A549 (cell line): ENCODE data around the gene PDE7B. TPM values are rescaled to one million over a fixed set of nuclear protein-coding genes. Genes with fewer than 3 reads are reported as not detected.

Source experiments
- ATAC-seq, 2 experiments: fragments of 200-7000 bp in 1 of 2; fragments of >200 bp in 1 of 2; cut with Nextera tagmentation in 1 of 2; cut with Tn5 transposase in 1 of 2; 3 replicates each; pipeline versions ENCODE4 v1.8.0 to v1.9.1; 2018 to 2020; ENCODE audit warnings: mild to moderate bottlenecking in 1 of 2, moderate library complexity in 1 of 2
- CTCF ChIA-PET: fragments of 300-600 bp; sonication (Branson Sonifier 250); formaldehyde crosslinking; extraction: SDS; loops from one replicate; lab custom pipeline; 2021; ENCODE audit warnings: antibody characterized with exemption, inconsistent platforms; lab: Yijun Ruan, JAX
- POLR2A ChIA-PET: fragments of 350-600 bp; formaldehyde crosslinking; extraction: SDS; loops from one replicate; lab custom pipeline; 2021; ENCODE audit warnings: antibody characterized with exemption, inconsistent platforms; lab: Yijun Ruan, JAX
- DNase-seq, 2 experiments: peaks; one replicate each; pipeline versions ENCODE4 v3.0.0 to v3.0.0-alpha.2; 2011 to 2016; ENCODE audit warnings: low read depth in 1 of 2, low spot score in 1 of 2
- FAIRE-seq: peaks from 2 replicates; lab custom pipeline; 2011; peaks lifted over from hg19 to GRCh38; lab: Jason Lieb, UNC
- H3K27ac ChIP-seq, 2 experiments: fragments of >200 bp; sonication (Bioruptor Twin); formaldehyde crosslinking; 3 replicates each; pipeline ENCODE4 v1.5.1; 2016 to 2017
- H3K4me1 ChIP-seq: fragments of >200 bp; sonication (Bioruptor Twin); formaldehyde crosslinking; 3 replicates; pipeline ENCODE4 v1.6.1; 2016
- H3K4me2 ChIP-seq: fragments of >200 bp; sonication (Bioruptor Twin); formaldehyde crosslinking; 3 replicates; pipeline ENCODE4 v1.6.1; 2016
- H3K4me3 ChIP-seq: fragments of >200 bp; sonication (Bioruptor Twin); formaldehyde crosslinking; 3 replicates; pipeline ENCODE4 v1.5.1; 2016
- H3K9me3 ChIP-seq: fragments of >200 bp; sonication (Bioruptor Twin); formaldehyde crosslinking; 3 replicates; pipeline ENCODE4 v1.6.1; 2016
- BHLHE40 ChIP-seq: IDR thresholded peaks from 2 replicates; pipeline ENCODE4 v1.6.1; 2012; ENCODE audit warnings: low read depth, low read length, inconsistent platforms
- CBX2 ChIP-seq: fragments of 200-600 bp; sonication (generic); IDR thresholded peaks from 2 replicates; pipeline ENCODE4 v1.6.1; 2016; ENCODE audit warnings: low read depth, mild to moderate bottlenecking, borderline replicate concordance
- CBX8 ChIP-seq: fragments of 200-600 bp; sonication (generic); IDR thresholded peaks from 2 replicates; pipeline ENCODE4 v1.6.1; 2016
- EHF ChIP-seq: fragments of 250-450 bp; sonication (Bioruptor Pico); IDR thresholded peaks from 2 replicates; pipeline ENCODE4 v1.5.0; 2020; ENCODE audit warnings: mild to moderate bottlenecking
- EP300 ChIP-seq, 2 experiments: fragments of >200 bp; sonication (Bioruptor Twin); formaldehyde crosslinking; IDR thresholded peaks; 2 replicates in 1 of 2; 3 replicates in 1 of 2; pipeline ENCODE4 v1.6.1; 2016 to 2017
- FOSB ChIP-seq: fragments of 250-450 bp; sonication (Bioruptor Pico); IDR thresholded peaks from 2 replicates; pipeline ENCODE4 v1.5.0; 2020; ENCODE audit warnings: mild to moderate bottlenecking, moderate library complexity
- FOXS1 ChIP-seq: fragments of 250-450 bp; sonication (Bioruptor Pico); IDR thresholded peaks from 2 replicates; pipeline ENCODE4 v1.5.0; 2020; ENCODE audit warnings: mild to moderate bottlenecking, moderate library complexity
- GATA3 ChIP-seq: IDR thresholded peaks from 2 replicates; pipeline ENCODE4 v1.6.1; 2012; ENCODE audit warnings: borderline replicate concordance
- HDAC2 ChIP-seq: fragments of 200-600 bp; sonication (generic); IDR thresholded peaks from 2 replicates; pipeline ENCODE4 v1.6.1; 2016
- KDM5A ChIP-seq: fragments of 200-600 bp; sonication (generic); IDR thresholded peaks from 2 replicates; pipeline ENCODE4 v1.6.1; 2016; ENCODE audit warnings: antibody characterized with exemption, mild to moderate bottlenecking
- MYC ChIP-seq: IDR thresholded peaks from 2 replicates; pipeline ENCODE4 v1.6.1; 2012; ENCODE audit warnings: mild to moderate bottlenecking, inconsistent platforms, low read length, improper control_type of control experiment, borderline replicate concordance
- NPAS2 ChIP-seq: fragments of 250-450 bp; sonication (Bioruptor Pico); IDR thresholded peaks from 2 replicates; pipeline ENCODE4 v1.8.0; 2022; ENCODE audit warnings: mild to moderate bottlenecking, moderate library complexity, borderline replicate concordance
- POLR2AphosphoS2 ChIP-seq: conservative IDR thresholded peaks from 2 replicates; pipeline ENCODE4 v1.6.1; 2012; ENCODE audit warnings: low read length, improper control_type of control experiment, inconsistent platforms
- RAD21 ChIP-seq, 2 experiments: fragments of >200 bp in 1 of 2; sonication (Bioruptor Twin) in 1 of 2; formaldehyde crosslinking in 1 of 2; IDR thresholded peaks in 1 of 2; conservative IDR thresholded peaks in 1 of 2; 2 replicates in 1 of 2; 3 replicates in 1 of 2; pipeline ENCODE4 v1.6.1; 2012 to 2018; ENCODE audit warnings: inconsistent platforms in 1 of 2
- RARB ChIP-seq: fragments of 250-450 bp; sonication (Bioruptor Pico); IDR thresholded peaks from 2 replicates; pipeline ENCODE4 v1.8.0; 2021; ENCODE audit warnings: mild to moderate bottlenecking, moderate library complexity
- RFX5 ChIP-seq: fragments of 450-650 bp; IDR thresholded peaks from 2 replicates; pipeline ENCODE4 v1.7.1; 2014; ENCODE audit warnings: antibody characterized with exemption, mild to moderate bottlenecking, moderate library complexity
- RNF2 ChIP-seq: fragments of 200-600 bp; sonication (generic); IDR thresholded peaks from 2 replicates; pipeline ENCODE4 v1.6.1; 2016; ENCODE audit warnings: low read depth, mild to moderate bottlenecking, antibody characterized with exemption, moderate library complexity, borderline replicate concordance
- SMC3 ChIP-seq: fragments of >200 bp; sonication (Bioruptor Twin); formaldehyde crosslinking; IDR thresholded peaks from 3 replicates; pipeline ENCODE4 v1.6.1; 2018; ENCODE audit warnings: inconsistent platforms
- TFCP2L1 ChIP-seq: fragments of 250-450 bp; sonication (Bioruptor Pico); IDR thresholded peaks from 2 replicates; pipeline ENCODE4 v1.5.0; 2021; ENCODE audit warnings: mild to moderate bottlenecking
- TP53 ChIP-seq: fragments of 250-450 bp; sonication (Bioruptor Pico); IDR thresholded peaks from 2 replicates; pipeline ENCODE4 v1.5.0; 2021; ENCODE audit warnings: mild to moderate bottlenecking, moderate library complexity
- ZC3H11A ChIP-seq: fragments of 450-650 bp; IDR thresholded peaks from 2 replicates; pipeline ENCODE4 v1.6.1; 2014; ENCODE audit warnings: antibody characterized with exemption, mild to moderate bottlenecking
- WGBS: methylation state at CpG from one replicate; pipeline ENCODE4 v1.1.6; 2017; ENCODE audit errors: missing lambda C conversion rate; 5-methylcytosine and 5-hydroxymethylcytosine counted together
- polyA plus RNA-seq, 4 experiments: library from polyadenylated mRNA; depleted of rRNA in 3 of 4; stranded (reverse); fragments of >200 nt; fragmentation: RNase III in 1 of 4; extraction: RNeasy Plus Mini Kit Qiagen cat#74134 plus additional on column Dnase treatment in 1 of 4; gene quantifications; 2 replicates in 3 of 4; 3 replicates in 1 of 4; pipeline ENCODE4 v1.2.3, GENCODE V29; 2011 to 2017
- TF ChIP-seq, protein P1 (sequence below): fragments of 250-450 bp; sonication (Bioruptor Pico); IDR thresholded peaks from 2 replicates; pipeline ENCODE4 v1.5.0; 2021; ENCODE audit warnings: mild to moderate bottlenecking, moderate library complexity, borderline replicate concordance
- TF ChIP-seq, protein P2 (sequence below): fragments of 200-600 bp; sonication (generic); IDR thresholded peaks from 2 replicates; pipeline ENCODE4 v1.6.1; 2016; ENCODE audit warnings: antibody characterized with exemption, mild to moderate bottlenecking, moderate library complexity
- TF ChIP-seq, protein P3 (sequence below): fragments of 150-350 bp; IDR thresholded peaks from 2 replicates; pipeline ENCODE4 v1.6.1; 2014; ENCODE audit warnings: low read depth, mild to moderate bottlenecking, low read length
- TF ChIP-seq, protein P4 (sequence below): fragments of >200 bp; sonication (Bioruptor Twin); formaldehyde crosslinking; IDR thresholded peaks from 2 replicates; pipeline ENCODE4 v1.6.1; 2016
- TF ChIP-seq, protein P5 (sequence below): fragments of >200 bp; sonication (Bioruptor Twin); formaldehyde crosslinking; IDR thresholded peaks from 3 replicates; pipeline ENCODE4 v1.5.1; 2016
- TF ChIP-seq, protein P6 (sequence below): fragments of 250-450 bp; sonication (Bioruptor Pico); IDR thresholded peaks from 2 replicates; pipeline ENCODE4 v1.5.0; 2020; ENCODE audit warnings: low read depth, mild to moderate bottlenecking, moderate library complexity

Gene PDE7B
- polyA plus RNA-seq, 2 of the 4 experiments (the other 2 are of a cell fraction), result 6.6 to 13.8 TPM

DNA sequence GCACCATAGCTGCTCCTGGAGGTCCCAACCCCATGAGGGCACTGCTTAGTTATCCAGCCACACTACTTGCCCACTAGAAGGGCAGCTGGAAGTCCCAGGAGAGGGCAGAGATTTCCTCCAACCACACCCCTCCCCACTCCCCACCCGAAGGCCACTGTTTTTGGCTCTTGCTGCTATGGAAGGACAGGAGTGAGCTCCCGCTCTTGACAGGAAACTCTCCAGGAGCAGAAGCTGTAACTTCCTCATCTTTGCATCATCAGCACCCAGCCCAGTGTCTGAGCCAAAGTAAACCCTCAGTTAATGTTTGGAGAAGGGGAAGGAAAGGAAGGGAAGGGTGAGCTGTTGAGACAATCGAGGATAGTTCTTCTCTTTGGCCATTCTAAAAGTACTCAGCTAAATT is 277.9 kb downstream of the PDE7B start:
- Histone ChIP-seq H3K4me1 (peaks cover 23% of the 10 kb centered on the region), H3K9me3 (no peaks in the 10 kb centered on the region)
- CTCF ChIA-PET, result no interaction called here
- DNase-seq (no peak), FAIRE-seq (no peak)
- 7% methylated on average over 3 of the region's 3 CpGs for WGBS
- TF ChIP-seq, protein P1, sequence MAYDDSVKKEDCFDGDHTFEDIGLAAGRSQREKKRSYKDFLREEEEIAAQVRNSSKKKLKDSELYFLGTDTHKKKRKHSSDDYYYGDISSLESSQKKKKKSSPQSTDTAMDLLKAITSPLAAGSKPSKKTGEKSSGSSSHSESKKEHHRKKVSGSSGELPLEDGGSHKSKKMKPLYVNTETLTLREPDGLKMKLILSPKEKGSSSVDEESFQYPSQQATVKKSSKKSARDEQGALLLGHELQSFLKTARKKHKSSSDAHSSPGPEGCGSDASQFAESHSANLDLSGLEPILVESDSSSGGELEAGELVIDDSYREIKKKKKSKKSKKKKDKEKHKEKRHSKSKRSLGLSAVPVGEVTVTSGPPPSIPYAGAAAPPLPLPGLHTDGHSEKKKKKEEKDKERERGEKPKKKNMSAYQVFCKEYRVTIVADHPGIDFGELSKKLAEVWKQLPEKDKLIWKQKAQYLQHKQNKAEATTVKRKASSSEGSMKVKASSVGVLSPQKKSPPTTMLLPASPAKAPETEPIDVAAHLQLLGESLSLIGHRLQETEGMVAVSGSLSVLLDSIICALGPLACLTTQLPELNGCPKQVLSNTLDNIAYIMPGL (CRISPR knock-in tag), result no peak
- no peak for TF ChIP-seq TFCP2L1 (CRISPR knock-in tag)
- no peak for TF ChIP-seq RNF2
- TF ChIP-seq GATA3, result no peak
- TF ChIP-seq CBX2, result no peak
- TF ChIP-seq EP300 (IDR thresholded peaks at IDR 0.05), result no peak
- TF ChIP-seq, protein P2, sequence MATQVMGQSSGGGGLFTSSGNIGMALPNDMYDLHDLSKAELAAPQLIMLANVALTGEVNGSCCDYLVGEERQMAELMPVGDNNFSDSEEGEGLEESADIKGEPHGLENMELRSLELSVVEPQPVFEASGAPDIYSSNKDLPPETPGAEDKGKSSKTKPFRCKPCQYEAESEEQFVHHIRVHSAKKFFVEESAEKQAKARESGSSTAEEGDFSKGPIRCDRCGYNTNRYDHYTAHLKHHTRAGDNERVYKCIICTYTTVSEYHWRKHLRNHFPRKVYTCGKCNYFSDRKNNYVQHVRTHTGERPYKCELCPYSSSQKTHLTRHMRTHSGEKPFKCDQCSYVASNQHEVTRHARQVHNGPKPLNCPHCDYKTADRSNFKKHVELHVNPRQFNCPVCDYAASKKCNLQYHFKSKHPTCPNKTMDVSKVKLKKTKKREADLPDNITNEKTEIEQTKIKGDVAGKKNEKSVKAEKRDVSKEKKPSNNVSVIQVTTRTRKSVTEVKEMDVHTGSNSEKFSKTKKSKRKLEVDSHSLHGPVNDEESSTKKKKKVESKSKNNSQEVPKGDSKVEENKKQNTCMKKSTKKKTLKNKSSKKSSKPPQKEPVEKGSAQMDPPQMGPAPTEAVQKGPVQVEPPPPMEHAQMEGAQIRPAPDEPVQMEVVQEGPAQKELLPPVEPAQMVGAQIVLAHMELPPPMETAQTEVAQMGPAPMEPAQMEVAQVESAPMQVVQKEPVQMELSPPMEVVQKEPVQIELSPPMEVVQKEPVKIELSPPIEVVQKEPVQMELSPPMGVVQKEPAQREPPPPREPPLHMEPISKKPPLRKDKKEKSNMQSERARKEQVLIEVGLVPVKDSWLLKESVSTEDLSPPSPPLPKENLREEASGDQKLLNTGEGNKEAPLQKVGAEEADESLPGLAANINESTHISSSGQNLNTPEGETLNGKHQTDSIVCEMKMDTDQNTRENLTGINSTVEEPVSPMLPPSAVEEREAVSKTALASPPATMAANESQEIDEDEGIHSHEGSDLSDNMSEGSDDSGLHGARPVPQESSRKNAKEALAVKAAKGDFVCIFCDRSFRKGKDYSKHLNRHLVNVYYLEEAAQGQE, result no peak
- TF ChIP-seq SMC3, result no peak
- no peak for TF ChIP-seq KDM5A
- no peak for TF ChIP-seq FOSB (CRISPR knock-in tag)
- no peak for TF ChIP-seq BHLHE40
- no peak for TF ChIP-seq RAD21 (conservative IDR thresholded peaks at IDR 0.05 in 1 of 2, IDR thresholded peaks at IDR 0.05 in 1 of 2)
- TF ChIP-seq HDAC2, result no peak
- TF ChIP-seq ZC3H11A, result no peak
- TF ChIP-seq FOXS1 (CRISPR knock-in tag), result no peak
- TF ChIP-seq EHF (CRISPR knock-in tag), result no peak
- TF ChIP-seq, protein P3, sequence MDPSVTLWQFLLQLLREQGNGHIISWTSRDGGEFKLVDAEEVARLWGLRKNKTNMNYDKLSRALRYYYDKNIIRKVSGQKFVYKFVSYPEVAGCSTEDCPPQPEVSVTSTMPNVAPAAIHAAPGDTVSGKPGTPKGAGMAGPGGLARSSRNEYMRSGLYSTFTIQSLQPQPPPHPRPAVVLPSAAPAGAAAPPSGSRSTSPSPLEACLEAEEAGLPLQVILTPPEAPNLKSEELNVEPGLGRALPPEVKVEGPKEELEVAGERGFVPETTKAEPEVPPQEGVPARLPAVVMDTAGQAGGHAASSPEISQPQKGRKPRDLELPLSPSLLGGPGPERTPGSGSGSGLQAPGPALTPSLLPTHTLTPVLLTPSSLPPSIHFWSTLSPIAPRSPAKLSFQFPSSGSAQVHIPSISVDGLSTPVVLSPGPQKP, result no peak
- TF ChIP-seq NPAS2 (CRISPR knock-in tag), result no peak
- TF ChIP-seq MYC, result no peak
- TF ChIP-seq RFX5, result no peak
- TF ChIP-seq, all 56 proteins: peak for 0
- Histone ChIP-seq H3K27ac (peak overlapping the region in 1 of 2 experiments; percentile 43; a peak in 3 of 6 replicates), H3K4me3 (no peak overlapping the region), H3K4me2 (peak overlapping the region; percentile 23; the same call in 1 of the 3 replicates)
- POLR2A ChIA-PET, result no interaction called here
- ATAC-seq, result no peak

DNA sequence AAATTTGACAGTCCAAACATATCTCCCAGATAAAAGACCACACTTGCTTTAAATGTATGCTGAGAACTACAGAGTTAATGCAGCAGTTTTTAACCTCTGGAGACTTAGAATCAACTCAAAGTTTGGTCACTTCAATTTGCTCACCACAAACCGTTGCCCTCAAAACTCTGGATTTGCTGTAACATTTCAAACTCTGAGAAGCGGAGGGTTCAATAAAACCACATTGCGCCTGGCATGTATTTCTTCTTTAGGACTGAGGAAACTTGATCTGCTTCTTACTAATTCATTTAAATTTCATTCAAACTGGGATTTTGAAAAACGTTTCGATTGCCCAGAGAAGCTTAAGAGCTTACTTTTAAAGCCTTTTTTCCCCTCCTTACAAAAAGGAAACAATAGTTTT is 282.8 kb downstream of the PDE7B start:
- POLR2A ChIA-PET, result no interaction called here
- Histone ChIP-seq H3K27ac (no peak overlapping the region), H3K9me3 (no peaks in the 10 kb centered on the region), H3K4me1 (peaks cover 28% of the 10 kb centered on the region), H3K4me3 (no peak overlapping the region), H3K4me2 (no peak overlapping the region)
- CTCF ChIA-PET, result interaction anchor here (0.7 to 1.1 kb wide), 2 partner anchors 27 to 1868 kb away, joined by 3 to 5 read pairs; no protein-coding TSS in a partner anchor
- ATAC-seq (no peak), DNase-seq (no peak), FAIRE-seq (no peak)
- WGBS, result 82% methylated on average over 5 of the region's 5 CpGs
- TF ChIP-seq EHF (CRISPR knock-in tag) (no peak), POLR2AphosphoS2 (no peak), CBX8 (no peak), TP53 (no peak), EP300 (IDR thresholded peaks at IDR 0.05) (no peak), RARB (CRISPR knock-in tag) (no peak), NPAS2 (CRISPR knock-in tag) (no peak)
- TF ChIP-seq, protein P3, result no peak
- TF ChIP-seq, protein P4, sequence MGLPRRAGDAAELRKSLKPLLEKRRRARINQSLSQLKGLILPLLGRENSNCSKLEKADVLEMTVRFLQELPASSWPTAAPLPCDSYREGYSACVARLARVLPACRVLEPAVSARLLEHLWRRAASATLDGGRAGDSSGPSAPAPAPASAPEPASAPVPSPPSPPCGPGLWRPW, result no peak
- TF ChIP-seq, protein P5, sequence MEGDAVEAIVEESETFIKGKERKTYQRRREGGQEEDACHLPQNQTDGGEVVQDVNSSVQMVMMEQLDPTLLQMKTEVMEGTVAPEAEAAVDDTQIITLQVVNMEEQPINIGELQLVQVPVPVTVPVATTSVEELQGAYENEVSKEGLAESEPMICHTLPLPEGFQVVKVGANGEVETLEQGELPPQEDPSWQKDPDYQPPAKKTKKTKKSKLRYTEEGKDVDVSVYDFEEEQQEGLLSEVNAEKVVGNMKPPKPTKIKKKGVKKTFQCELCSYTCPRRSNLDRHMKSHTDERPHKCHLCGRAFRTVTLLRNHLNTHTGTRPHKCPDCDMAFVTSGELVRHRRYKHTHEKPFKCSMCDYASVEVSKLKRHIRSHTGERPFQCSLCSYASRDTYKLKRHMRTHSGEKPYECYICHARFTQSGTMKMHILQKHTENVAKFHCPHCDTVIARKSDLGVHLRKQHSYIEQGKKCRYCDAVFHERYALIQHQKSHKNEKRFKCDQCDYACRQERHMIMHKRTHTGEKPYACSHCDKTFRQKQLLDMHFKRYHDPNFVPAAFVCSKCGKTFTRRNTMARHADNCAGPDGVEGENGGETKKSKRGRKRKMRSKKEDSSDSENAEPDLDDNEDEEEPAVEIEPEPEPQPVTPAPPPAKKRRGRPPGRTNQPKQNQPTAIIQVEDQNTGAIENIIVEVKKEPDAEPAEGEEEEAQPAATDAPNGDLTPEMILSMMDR, result no peak
- TF ChIP-seq, protein P6, sequence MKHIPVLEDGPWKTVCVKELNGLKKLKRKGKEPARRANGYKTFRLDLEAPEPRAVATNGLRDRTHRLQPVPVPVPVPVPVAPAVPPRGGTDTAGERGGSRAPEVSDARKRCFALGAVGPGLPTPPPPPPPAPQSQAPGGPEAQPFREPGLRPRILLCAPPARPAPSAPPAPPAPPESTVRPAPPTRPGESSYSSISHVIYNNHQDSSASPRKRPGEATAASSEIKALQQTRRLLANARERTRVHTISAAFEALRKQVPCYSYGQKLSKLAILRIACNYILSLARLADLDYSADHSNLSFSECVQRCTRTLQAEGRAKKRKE, result no peak
